Smooth muscle cell of the brain vasculature (primary cell): Measurements from ENCODE around the gene CRX.
"Not testable (repeated sequence)": the region's sequence is repeated elsewhere in the genome, so short reads cannot be mapped to it uniquely, and the experiment has no call there.

Experiments used
- DNase-seq: peaks from one replicate; pipeline ENCODE4 v3.0.0-alpha.2; 2012; ENCODE audit warnings: low read depth, low spot score

Gene CRX

DNA sequence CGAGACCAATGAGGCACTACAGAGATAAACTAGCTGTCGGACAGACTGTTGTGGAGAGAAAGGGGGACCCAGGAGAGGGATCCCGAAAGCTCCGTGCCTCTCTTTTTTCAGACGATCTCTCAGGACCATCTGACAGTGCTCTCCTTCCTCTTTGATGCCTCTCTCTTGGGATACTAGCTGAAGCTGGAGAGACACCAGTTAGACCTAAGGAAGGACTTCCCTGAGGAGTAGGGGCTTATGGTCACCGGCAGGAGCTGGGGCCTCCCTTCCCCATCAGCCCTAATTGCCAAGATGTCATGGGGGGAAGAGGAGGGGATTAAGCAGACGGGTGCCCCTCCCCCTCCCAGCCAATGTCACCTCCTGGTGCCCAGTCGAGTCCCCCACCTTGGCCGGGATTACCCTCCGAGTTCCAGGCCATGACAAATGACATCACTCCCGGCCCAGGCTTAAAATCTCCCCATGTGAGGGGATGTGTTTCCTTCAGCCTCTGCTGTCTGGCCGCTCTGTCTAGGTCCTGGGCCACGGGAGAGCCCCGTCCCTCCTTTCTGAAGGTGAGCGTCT, at the start of gene CRX:
CRX (plus strand) TSS at position 478 of the 561 bp plus-strand sequence. CDS start 12,507 bp downstream, outside the sequence.
- DNase-seq, result no peak

GRCh38 chr19:47776568-47776967, 45.2 kb upstream of the CRX start:
- DNase-seq, result no peak

DNA sequence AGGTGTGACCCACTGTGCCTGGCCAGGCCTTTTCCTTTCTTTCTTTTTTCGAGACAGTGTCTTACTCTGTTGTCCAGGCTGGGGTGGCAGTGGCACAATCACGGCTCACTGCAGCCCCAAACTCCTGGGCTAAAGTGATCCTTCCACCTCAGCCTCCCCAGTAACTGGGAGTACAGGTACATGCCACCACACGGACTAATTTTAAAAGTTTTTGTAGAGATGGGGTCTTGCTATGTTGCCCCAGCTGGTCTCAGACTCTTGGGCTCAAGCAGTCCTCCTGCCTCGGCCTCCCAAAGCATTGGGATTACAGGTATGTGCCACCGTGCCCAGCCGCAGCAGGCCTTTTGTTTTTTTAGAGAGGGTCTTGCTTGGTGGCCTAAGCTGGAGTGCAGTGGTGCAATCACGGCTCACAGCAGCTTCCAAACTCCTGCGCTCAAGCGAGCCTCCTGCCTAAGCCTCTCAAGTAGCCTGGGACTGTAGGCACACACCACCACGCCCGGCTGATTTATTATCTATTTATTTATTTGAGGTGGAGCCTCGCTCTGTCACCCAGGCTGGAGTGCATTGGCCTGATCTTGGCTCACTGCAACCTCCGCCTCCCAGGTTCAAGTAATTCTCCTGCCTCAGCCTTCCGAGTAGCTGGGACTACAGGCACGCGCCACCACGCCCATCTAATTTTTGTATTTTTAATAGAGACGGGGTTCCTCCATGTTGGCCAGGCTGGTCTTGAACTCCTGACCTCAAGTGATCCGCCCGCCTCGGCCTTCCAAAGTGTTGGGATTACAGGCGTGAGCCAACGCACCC, 44.3 kb upstream of the CRX start:
- DNase-seq, result not testable (repeated sequence)

DNA sequence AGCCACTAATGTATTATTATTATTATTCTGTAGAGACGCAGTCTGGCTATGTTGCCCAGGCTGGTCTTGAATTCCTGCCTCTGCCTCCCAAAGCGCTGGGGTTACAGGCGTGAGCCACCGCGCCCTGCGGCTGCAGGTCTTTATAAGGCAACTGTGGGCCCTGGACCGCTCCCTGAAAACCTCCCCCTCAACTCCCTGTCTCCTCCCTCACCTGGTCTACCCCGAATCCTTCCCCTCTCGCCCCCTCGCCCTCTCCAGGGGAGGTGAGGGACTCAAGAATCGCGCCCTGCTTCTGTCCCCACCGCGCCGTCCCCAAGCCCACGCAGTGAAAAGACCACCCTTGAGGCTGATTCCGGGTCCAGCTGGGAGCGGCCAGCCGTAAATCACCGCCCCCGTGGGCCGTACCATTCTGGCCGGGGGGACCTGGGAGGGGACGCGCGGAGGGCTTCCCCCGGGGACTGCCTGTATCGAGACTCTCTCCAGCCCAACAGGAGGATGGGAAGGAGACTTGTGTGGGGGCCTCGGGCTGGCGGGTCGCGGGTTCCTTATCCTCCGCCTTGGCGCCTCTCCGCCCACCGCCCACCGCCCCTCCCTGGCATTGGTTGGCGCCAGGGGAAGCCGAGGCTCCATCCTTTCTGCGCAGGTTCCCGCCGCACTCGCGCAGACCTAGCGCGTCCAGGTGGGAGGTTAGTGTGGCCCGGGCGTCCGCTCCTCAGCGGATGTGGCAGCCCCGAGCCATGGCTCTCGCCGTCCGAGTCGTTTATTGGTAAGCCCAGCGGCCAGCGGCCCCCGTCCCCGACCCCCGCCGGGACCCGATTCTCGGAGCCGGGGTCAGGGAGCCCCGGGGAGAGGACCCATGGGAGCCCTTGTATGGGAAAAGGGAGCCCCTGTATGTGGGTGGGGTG, 43.4 kb upstream of the CRX start, which contains the start of gene SELENOW:
SELENOW (plus strand) TSS at position 655 of the 905 bp plus-strand sequence; CDS start at position 738, 83 bp downstream.
- DNase-seq, result peak; percentile 28

DNA sequence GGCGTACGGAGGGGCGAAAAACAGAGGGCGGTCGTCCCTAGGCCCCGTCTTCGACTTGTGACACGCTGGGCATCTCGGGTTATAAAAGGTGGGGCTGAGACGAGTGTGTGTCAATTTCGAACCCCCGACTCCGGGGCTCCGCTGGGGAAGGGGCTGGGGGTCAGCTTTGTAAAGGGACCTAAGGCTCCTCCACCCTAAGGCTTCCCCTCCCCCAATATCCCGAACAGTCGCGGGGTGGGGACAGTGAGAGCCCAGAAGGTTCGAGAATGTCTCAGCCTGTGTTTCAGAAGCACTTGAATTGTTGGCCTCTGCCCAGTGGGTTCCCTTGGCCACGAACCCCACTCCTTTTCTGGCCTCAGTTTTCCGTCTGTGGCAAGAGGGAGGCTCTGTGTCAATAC, 42.8 kb upstream of the CRX start:
- no peak for DNase-seq

- DNase-seq, result no peak
Observed at GRCh38 chr19:47779524-47780214, 42.1 kb upstream of the CRX start.

GRCh38 chr19:47780215-47780551, 41.6 kb upstream of the CRX start:
- no peak for DNase-seq

DNA sequence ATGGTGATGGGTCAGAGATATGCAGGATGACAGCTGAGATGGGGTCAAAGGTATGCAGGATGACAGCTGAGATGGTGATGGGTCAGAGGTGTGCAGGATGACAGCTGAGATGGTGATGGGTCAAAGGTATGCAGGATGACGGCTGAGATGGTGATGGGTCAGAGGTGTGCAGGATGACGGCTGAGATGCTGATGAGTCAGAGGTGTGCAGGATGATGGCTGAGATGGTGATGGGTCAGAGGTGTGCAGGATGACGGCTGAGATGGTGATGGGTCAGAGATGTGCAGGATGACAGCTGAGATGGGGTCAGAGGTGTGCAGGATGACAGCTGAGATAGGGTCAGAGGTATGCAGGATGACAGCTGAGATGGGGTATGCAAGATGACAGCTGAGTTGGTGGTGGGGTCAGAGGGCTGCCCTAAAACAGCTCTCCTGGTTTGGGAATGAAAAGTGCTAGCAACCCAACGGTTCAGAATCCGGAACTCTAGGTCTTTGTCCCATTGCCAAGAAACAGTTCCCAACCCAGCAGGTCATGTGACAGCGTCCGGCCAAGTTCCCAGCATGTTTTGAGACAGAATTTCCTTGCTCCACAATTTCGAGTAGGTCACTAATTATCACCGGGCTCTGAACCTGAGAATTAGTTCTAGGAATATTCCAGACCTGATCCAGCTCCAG, 40.0 kb upstream of the CRX start:
- no peak for DNase-seq

DNA sequence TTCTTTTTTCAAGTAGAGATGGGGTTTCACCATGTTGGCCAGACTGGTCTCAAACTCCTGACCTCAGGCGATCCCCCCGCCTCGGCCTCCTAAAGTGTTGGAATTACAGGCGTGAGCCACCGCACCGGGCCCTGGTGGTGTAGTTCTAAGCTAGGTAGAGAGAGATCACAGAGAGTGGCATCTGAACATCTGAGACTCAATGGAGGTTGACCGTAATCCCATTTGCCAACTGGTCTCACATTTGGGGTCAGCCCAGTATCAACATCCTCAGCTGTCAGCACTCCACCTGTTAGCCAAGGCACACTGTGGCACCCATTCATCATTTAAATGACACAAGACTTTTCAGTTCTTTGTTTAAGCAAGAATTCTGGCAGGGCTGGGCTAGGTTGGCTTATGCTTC, 35.2 kb upstream of the CRX start:
- no peak for DNase-seq

DNA sequence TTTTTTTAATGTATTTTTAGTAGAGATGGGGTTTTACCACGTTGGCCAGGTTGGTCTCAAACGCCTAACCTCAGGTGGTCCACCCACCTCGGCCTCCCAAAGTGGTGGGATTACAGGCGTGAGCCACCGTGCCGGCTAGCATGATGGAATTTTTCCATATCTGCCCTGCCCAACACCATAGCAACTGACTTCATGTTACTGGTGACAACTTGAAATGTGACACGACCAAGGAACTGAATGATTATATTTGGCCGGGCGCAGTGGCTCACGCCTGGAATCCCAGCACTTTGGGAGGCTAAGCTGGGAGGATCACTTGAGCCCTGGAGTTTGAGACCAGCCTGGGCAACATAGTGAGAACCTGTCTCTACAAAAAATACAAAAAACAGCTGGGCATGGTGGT, 34.4 kb upstream of the CRX start:
- not testable (repeated sequence) for DNase-seq

DNA sequence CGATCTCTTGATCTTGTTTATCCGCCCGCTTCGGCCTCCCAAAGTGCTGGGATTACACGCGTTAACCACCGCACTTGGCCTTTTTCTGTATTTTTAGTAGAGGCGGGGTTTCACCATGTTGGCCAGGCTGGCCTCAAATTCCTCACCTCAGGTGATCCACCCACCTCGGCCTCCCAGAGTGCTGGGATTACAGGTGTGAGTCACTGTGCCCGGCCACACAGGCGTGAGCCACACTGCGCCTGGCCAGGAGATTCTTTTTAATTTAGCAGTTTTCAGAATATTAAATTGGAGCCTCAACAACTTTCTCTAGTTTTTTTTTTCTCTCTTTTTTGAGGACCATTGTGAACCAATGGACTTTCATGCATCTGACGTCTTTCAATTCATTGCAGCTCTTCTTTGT, 31.9 kb upstream of the CRX start:
- not testable (repeated sequence) for DNase-seq

DNA sequence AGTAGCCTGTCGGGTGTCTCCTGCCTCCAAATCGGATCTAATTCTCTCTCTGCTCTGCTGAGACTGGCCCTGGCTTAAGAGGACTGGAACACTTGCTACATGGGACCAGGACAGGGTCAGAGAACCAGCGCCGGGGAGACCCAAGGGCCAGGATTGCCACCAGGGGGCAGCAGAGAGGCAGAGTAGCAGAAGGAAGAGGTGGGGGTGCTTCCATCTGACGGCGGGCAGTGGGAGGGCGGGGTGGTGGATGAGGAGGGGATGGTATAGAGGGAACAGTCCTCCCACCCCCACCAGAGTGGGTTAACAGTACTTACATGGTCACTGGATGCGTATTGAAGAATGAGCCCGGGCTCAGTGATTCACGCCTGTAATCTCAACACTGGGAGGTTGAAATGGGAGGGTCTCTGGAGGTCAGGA, 31.3 kb upstream of the CRX start:
- DNase-seq, result no peak

DNA sequence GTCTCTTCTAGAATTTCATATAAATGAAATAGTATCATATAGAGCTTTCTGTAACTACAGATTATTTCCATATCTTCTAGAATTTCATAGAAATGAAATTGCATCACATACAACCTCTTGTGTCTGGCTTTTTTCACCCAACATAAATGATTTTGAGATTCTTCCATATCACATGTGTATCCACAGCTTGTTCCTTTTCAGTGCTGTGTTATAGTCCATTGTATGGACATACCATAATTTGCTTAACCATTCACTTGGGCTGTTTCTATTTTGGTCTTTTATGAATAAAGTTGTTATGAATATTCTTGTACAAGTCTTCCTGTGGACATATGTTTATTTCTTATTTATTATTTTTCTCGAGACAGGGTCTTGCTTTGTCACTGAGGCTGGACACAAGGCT, 29.1 kb upstream of the CRX start:
- no peak for DNase-seq

DNA sequence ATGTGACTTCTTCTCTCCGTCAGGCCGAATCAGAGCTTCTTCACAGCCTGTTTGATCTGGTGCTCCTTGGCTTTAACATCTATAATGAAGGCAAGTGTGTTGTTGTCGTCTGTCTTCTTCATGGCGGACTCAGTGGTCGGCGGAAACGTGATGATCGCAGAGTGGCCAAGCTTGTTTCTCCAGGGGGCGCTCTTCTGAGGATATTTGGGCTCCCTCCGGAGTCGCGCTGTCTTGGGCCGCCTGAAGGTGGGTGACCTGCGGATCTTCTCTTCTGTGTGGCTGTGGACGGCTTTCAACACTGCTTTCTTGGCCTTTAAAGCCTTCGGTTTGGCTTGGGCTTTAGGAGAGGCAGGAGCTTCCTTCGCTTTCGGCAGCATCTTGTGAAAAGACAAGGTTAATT, 27.2 kb upstream of the CRX start:
- DNase-seq, result no peak

DNA sequence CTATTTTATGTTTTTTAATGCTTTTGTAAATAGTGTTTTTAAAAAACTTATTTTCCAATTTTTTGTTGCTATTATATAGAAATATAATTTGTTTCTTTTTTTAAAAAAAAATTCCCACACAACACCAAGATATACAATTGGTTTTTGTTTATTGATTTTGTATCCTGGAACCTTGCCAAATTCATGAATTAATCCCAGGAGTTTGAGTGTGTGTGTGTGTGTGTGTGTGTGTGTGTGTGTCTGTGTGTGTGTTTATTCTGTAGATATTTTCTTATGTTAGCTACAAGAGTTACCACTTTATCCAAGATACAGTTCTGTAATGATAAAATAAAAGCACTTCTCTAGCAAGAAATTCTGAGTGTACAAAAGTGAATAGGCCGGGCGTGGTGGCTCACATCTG, 25.0 kb upstream of the CRX start:
- DNase-seq, result no peak

GRCh38 chr19:47797996-47798903, 23.5 kb upstream of the CRX start:
- no peak for DNase-seq

GRCh38 chr19:47798904-47799266, 22.9 kb upstream of the CRX start:
- no peak for DNase-seq

- no peak for DNase-seq
Observed at GRCh38 chr19:47801270-47801669, 20.5 kb upstream of the CRX start.

DNA sequence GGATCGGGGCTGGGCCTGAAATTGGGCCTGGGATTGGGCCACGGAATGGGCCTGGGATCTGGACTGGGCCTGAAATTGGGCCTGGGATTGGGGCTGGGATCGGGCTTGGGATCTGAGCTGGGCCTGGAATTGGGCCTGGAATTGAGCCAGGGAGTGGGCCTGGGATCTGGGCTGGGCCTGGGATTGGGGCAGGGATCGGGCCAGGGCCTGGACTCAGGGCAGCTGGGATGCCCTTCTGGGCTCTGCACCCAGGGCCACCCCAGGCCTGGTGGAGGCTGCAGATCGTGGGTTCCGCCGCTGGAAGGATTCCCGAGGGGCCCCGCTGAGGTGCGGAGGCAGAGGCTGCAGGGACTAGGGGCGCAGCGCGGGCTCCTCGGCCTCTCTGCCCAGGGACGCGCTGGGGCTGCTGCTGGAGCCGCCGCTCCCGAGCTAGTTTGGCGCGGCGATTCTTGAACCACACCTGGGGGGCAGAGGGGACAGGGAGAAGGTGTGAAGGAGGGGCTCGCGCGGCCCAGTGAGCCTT, 19.2 kb upstream of the CRX start:
- DNase-seq, result no peak

- DNase-seq, result not testable (repeated sequence)
Observed at GRCh38 chr19:47803148-47803547, 18.6 kb upstream of the CRX start.
